ENCODE data around the gene MYO1D. TPM values are rescaled to one million over a fixed set of nuclear protein-coding genes. Genes with fewer than 3 reads are reported as not detected.

MYO1D gene
- total and polyA plus RNA-seq, 2 donors (not counting 1 experiment from before 2014, with no cell fraction given) = 5.4 to 26.7 TPM

DNA sequence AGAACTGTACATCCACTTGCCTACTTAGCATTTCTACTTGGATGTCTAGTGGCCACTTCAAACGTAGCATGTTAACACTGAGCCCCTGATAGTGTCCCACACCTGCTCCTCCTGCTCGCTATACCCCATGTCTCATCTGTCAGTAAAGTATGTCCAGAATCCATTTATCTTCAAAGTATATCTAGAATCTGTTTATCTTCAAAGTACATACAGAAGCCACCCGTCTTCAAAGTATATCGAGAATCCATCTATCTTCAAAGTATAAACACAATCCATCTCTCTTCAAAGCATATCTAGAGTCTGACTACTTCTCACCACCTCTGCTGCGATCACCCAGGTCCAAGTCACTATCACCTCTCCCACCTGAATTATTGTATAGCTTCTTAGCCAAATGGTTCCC is 43.8 kb downstream of the MYO1D start:
- intact Hi-C loops (cut with micrococcal nuclease) = no loop called here
- CTCF ChIA-PET = interaction anchor here (1.9 to 5.7 kb wide), 2 partner anchors 37 to 43 kb away, joined by 4 to 33 read pairs; partner anchors contain the start of gene MYO1D
- H2AFZ ChIP-seq (ENCODE audit: insufficient read depth, low read depth, low read length, poor library complexity, severe bottlenecking) = no peak overlapping the region
- no peak overlapping the region for H3K27ac ChIP-seq (ENCODE audit: low read length in 2 of 2)
- POLR2A ChIA-PET = no interaction called here
- H3K9ac ChIP-seq (ENCODE audit: low read length) = no peak overlapping the region
- 94% methylated on average over 3 of the region's 5 CpGs for WGBS (ENCODE audit: insufficient coverage)
- no peak overlapping the region for H3K4me2 ChIP-seq (replicated peaks; ENCODE audit: low read depth, low read length, poor library complexity, severe bottlenecking)
- TF ChIP-seq EZH2 (IDR thresholded peaks at IDR 0.05; ENCODE audit: borderline replicate concordance, insufficient read depth, low read depth, low read length, poor library complexity, severe bottlenecking) = no peak
- TF ChIP-seq, protein P1, sequence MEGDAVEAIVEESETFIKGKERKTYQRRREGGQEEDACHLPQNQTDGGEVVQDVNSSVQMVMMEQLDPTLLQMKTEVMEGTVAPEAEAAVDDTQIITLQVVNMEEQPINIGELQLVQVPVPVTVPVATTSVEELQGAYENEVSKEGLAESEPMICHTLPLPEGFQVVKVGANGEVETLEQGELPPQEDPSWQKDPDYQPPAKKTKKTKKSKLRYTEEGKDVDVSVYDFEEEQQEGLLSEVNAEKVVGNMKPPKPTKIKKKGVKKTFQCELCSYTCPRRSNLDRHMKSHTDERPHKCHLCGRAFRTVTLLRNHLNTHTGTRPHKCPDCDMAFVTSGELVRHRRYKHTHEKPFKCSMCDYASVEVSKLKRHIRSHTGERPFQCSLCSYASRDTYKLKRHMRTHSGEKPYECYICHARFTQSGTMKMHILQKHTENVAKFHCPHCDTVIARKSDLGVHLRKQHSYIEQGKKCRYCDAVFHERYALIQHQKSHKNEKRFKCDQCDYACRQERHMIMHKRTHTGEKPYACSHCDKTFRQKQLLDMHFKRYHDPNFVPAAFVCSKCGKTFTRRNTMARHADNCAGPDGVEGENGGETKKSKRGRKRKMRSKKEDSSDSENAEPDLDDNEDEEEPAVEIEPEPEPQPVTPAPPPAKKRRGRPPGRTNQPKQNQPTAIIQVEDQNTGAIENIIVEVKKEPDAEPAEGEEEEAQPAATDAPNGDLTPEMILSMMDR (IDR thresholded peaks at IDR 0.05) = no peak
- H3K9me3 ChIP-seq (ENCODE audit: control extremely low read depth in 1 of 3, control insufficient read depth in 2 of 3, insufficient read depth in 1 of 3, low read length in 2 of 3) = no peaks in the 10 kb centered on the region
- ATAC-seq (ENCODE audit: low read depth) (no peak), DNase-seq (no peak)
- no peak overlapping the region for H3K4me3 ChIP-seq (ENCODE audit: control extremely low read depth in 1 of 5, extremely low read depth in 1 of 5, insufficient read depth in 1 of 5, low read depth in 2 of 5, low read length in 4 of 5)
- Mint-ChIP-seq H3K9me3 (ENCODE audit: insufficient read depth) (no peaks in the 10 kb centered on the region), H3K4me3 (no peak overlapping the region), H3K27me3 (no peaks in the 10 kb centered on the region), H3K4me1 (peaks cover 51% of the 10 kb centered on the region), H3K27ac (no peak overlapping the region)
- H3K36me3 ChIP-seq (replicated peaks in 1 of 2; ENCODE audit: control extremely low read depth in 1 of 2, control insufficient read depth in 1 of 2, extremely low read depth in 1 of 2, insufficient read depth in 2 of 2, low read length in 1 of 2) = no peaks in the 10 kb centered on the region
- no peaks in the 10 kb centered on the region for H4K20me1 ChIP-seq (ENCODE audit: control insufficient read depth, insufficient read depth, low read length, poor library complexity, severe bottlenecking)
- H3K79me2 ChIP-seq (ENCODE audit: control insufficient read depth, insufficient read depth, low read length) = peaks cover 3% of the 10 kb centered on the region
- peaks cover 15 to 23% of the 10 kb centered on the region in 2 donors for H3K4me1 ChIP-seq (ENCODE audit: control insufficient read depth in 2 of 2, insufficient read depth in 2 of 2, low read length in 2 of 2)
- no peaks in the 10 kb centered on the region for H3K27me3 ChIP-seq (replicated peaks in 1 of 4; ENCODE audit: control extremely low read depth in 1 of 4, control insufficient read depth in 3 of 4, insufficient read depth in 4 of 4, low read length in 3 of 4)

DNA sequence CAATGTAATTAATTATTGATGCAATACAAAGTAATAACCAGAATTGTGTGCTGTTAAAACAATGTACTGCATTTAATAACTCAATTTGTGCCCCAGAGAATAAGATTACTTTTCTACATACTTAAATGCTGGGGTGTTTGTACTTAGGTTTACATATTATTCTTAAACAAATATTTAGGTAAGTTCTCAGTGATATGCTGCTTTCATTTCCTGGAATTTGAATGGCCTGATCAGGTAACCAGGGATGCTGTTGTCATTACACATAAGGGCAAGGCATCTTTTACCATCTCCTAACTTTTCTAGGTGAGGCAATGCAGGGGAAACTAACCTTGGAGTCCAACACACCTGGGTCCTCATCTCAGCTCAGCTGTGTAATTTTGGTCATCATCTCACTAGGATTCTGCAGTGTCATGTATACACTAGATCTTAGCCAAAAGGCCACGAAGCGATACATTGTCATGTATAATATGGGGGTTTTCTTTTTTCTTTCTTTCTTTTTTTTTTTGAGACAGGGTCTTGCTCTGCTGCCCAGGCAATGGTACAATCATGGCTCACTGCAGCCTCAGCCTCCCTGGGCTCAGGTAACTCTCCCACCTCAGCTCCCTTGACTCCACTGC is 45.2 kb downstream of the MYO1D start:
- intact Hi-C loops (cut with micrococcal nuclease) = no loop called here
- H3K4me1 Mint-ChIP-seq = peaks cover 60% of the 10 kb centered on the region
- peak overlapping the region; percentile 38 for H3K27ac Mint-ChIP-seq
- TF ChIP-seq, protein P1 (IDR thresholded peaks at IDR 0.05) = no peak
- no peak for TF ChIP-seq EZH2 (IDR thresholded peaks at IDR 0.05; ENCODE audit: borderline replicate concordance, insufficient read depth, low read depth, low read length, poor library complexity, severe bottlenecking)
- H3K27me3 Mint-ChIP-seq = no peaks in the 10 kb centered on the region
- WGBS (ENCODE audit: insufficient coverage) = no CpG with 5 or more reads among the region's 2 CpGs
- H3K79me2 ChIP-seq (ENCODE audit: control insufficient read depth, insufficient read depth, low read length) = peaks cover 3% of the 10 kb centered on the region
- peaks cover 15 to 27% of the 10 kb centered on the region in 2 donors for H3K4me1 ChIP-seq (ENCODE audit: control insufficient read depth in 2 of 2, insufficient read depth in 2 of 2, low read length in 2 of 2)
- H3K27me3 ChIP-seq (replicated peaks in 1 of 4; ENCODE audit: control extremely low read depth in 1 of 4, control insufficient read depth in 3 of 4, insufficient read depth in 4 of 4, low read length in 3 of 4) = no peaks in the 10 kb centered on the region
- H3K4me2 ChIP-seq (replicated peaks; ENCODE audit: low read depth, low read length, poor library complexity, severe bottlenecking) = no peak overlapping the region
- H3K4me3 ChIP-seq (ENCODE audit: control extremely low read depth in 1 of 5, extremely low read depth in 1 of 5, insufficient read depth in 1 of 5, low read depth in 2 of 5, low read length in 4 of 5) = no peak overlapping the region
- DNase-seq (no peak), ATAC-seq (ENCODE audit: low read depth) (no peak)
- H3K9me3 ChIP-seq (ENCODE audit: control extremely low read depth in 1 of 3, control insufficient read depth in 2 of 3, insufficient read depth in 1 of 3, low read length in 2 of 3) = no peaks in the 10 kb centered on the region
- H4K20me1 ChIP-seq (ENCODE audit: control insufficient read depth, insufficient read depth, low read length, poor library complexity, severe bottlenecking) = no peaks in the 10 kb centered on the region
- H3K9me3 Mint-ChIP-seq (ENCODE audit: insufficient read depth) = no peaks in the 10 kb centered on the region
- no peak overlapping the region for H2AFZ ChIP-seq (ENCODE audit: insufficient read depth, low read depth, low read length, poor library complexity, severe bottlenecking)
- H3K9ac ChIP-seq (ENCODE audit: low read length) = no peak overlapping the region
- no peak overlapping the region for H3K27ac ChIP-seq (ENCODE audit: low read length in 2 of 2)
- H3K36me3 ChIP-seq (replicated peaks in 1 of 2; ENCODE audit: control extremely low read depth in 1 of 2, control insufficient read depth in 1 of 2, extremely low read depth in 1 of 2, insufficient read depth in 2 of 2, low read length in 1 of 2) = no peaks in the 10 kb centered on the region
- ChIA-PET POLR2A (no interaction called here), CTCF (interaction anchor here (5.7 kb wide), 1 partner anchor 45 kb away, joined by 33 read pairs; the partner anchor contains the start of gene MYO1D)
- peak overlapping the region; percentile 44 for H3K4me3 Mint-ChIP-seq
